Choroid plexus epithelial cell (primary cell): ENCODE results near the gene RTTN.

ENCODE experiments used
- DNase-seq: peaks from one replicate; pipeline ENCODE4 v3.0.0-alpha.2; 2010; ENCODE audit warnings: low read depth
- H3K4me3 ChIP-seq: 2 replicates; pipeline ENCODE4 v1.5.1; 2011; ENCODE audit warnings: low read depth, mild to moderate bottlenecking, control low read depth, low read length, moderate library complexity
- CTCF ChIP-seq: conservative IDR thresholded peaks from 2 replicates; pipeline ENCODE4 v1.5.1; 2011; ENCODE audit warnings: low read depth, mild to moderate bottlenecking, control low read depth, inconsistent platforms, low read length, moderate library complexity

RTTN gene

GRCh38 chr18:69954719-69955480 is 250.6 kb downstream of the RTTN start:
- DNase-seq = no peak
- TF ChIP-seq CTCF = no peak
- no peak overlapping the region for H3K4me3 ChIP-seq

GRCh38 chr18:69953191-69953590 is 252.3 kb downstream of the RTTN start:
- TF ChIP-seq CTCF = no peak
- DNase-seq = no peak
- H3K4me3 ChIP-seq = no peak overlapping the region
